Right lobe of liver (tissue), 6 donors: ENCODE results near the gene SYAP1. TPM values are rescaled to one million over a fixed set of nuclear protein-coding genes. Genes with fewer than 3 reads are reported as not detected.
A peak's percentile ranks its signal among the peaks of the same experiment; 100 is the strongest.

ENCODE experiments used
- ATAC-seq, 4 donors: fragments of 200-7000 bp; cut with Tn5 transposase; one replicate each; pipeline ENCODE4 v1.9.1; 2020; ENCODE audit warnings: mild to moderate bottlenecking in 4 of 4, moderate library complexity in 4 of 4
- DNase-seq, 3 donors: peaks; one replicate each; pipeline ENCODE4 v3.0.0-alpha.2; 2020
- H3K27ac ChIP-seq, 3 donors: fragments of 200-600 bp; one replicate each; pipeline ENCODE4 v1.8.0; 2022
- H3K27me3 ChIP-seq, 2 donors: fragments of 200-600 bp; one replicate each; pipeline ENCODE4 v1.8.0; 2022
- H3K36me3 ChIP-seq, 4 donors: fragments of 200-600 bp; sonication (generic) in 1 of 4; one replicate each; pipeline versions ENCODE4 v1.5.1 to v1.8.0; 2017 to 2022; ENCODE audit warnings: control low read depth in 1 of 4
- H3K4me1 ChIP-seq, 4 donors: fragments of 200-600 bp; sonication (generic) in 1 of 4; one replicate each; pipeline versions ENCODE4 v1.5.1 to v1.8.0; 2017 to 2022; ENCODE audit warnings: control low read depth in 1 of 4
- H3K4me3 ChIP-seq, 3 donors: fragments of 200-600 bp; one replicate each; pipeline ENCODE4 v1.8.0; 2022
- H3K9me3 ChIP-seq, 4 donors: fragments of 200-600 bp; sonication (generic) in 1 of 4; one replicate each; pipeline versions ENCODE4 v1.5.1 to v1.8.0; 2017 to 2022; ENCODE audit warnings: control low read depth in 1 of 4
- CTCF ChIP-seq, 4 donors: fragments of 200-600 bp in 3 of 4; fragments of 450-650 bp in 1 of 4; IDR thresholded peaks; one replicate each; pipeline versions ENCODE4 v1.5.1 to v1.8.0; 2016 to 2022; ENCODE audit warnings: antibody characterized with exemption in 4 of 4, mild to moderate bottlenecking in 2 of 4
- POLR2A ChIP-seq: fragments of 450-650 bp; IDR thresholded peaks from one replicate; pipeline ENCODE4 v1.6.1; 2017; ENCODE audit warnings: antibody characterized with exemption, mild to moderate bottlenecking
- WGBS: methylation state at CpG from one replicate; pipeline ENCODE4 v1.1.6; 2018; ENCODE audit warnings: low coverage, low lambda C conversion rate; ENCODE audit not compliant: insufficient coverage; ENCODE audit errors: missing lambda C conversion rate; 5-methylcytosine and 5-hydroxymethylcytosine counted together
- intact Hi-C, 2 donors: fragments of 100-400 bp; cut with DNase I; formaldehyde crosslinking; loops; one replicate each; pipeline versions ENCODE4 v1.11.2 to v1.14.1; 2022
- total RNA-seq, 6 experiments: library from RNA; depleted of rRNA in 2 of 6; stranded (reverse); fragments of >200 nt in 2 of 6; fragmentation: NEBNext Ultra II Directional in 3 of 6; extraction: Animal tissue kit (Norgen Biotek cat#: 25700) in 3 of 6; gene quantifications; one replicate each; pipeline versions ENCODE4 v1.1.0 to v1.2.4, GENCODE V29; 2016 to 2023
- donor health status: DM: no; HTN: yes; CAD: no.
- donor health status: DM: no; HTN: no; CAD: no.
- donor health status: DM: no; HTN: no; CAD: no.
- donor health status: DM: no; HTN: yes; CAD: no.
- donor health status: DM: no; HTN: yes; CAD: no.

Gene SYAP1
- total RNA-seq, 6 experiments from 2014 or later = 22.5 to 35.7 (median 29.5) TPM

GRCh38 chrX:16700734-16701133 is 18.7 kb upstream of the SYAP1 start:
- no peak for DNase-seq
- Histone ChIP-seq H3K27me3 (no peaks in the 10 kb centered on the region), H3K27ac (peak overlapping the region in 2 of 3 donors; percentile 5 to 19), H3K36me3 (no peaks in the 10 kb centered on the region), H3K9me3 (no peaks in the 10 kb centered on the region), H3K4me3 (no peak overlapping the region), H3K4me1 (peaks cover 0 to 5% (median 0%) of the 10 kb centered on the region in 4 donors)
- no peak for TF ChIP-seq POLR2A
- no peak for TF ChIP-seq CTCF (IDR thresholded peaks at IDR 0.05)
- 33% methylated on average over 2 of the region's 2 CpGs for WGBS
- ATAC-seq = peak; percentile 67 to 96 (median 80)
- intact Hi-C loops = no loop called here

- ATAC-seq = peak; percentile 41 to 55 (median 50)
- Histone ChIP-seq H3K4me3 (no peak overlapping the region), H3K36me3 (no peaks in the 10 kb centered on the region), H3K27ac (no peak overlapping the region), H3K4me1 (peaks cover 0 to 5% (median 0%) of the 10 kb centered on the region in 4 donors), H3K9me3 (no peaks in the 10 kb centered on the region), H3K27me3 (no peaks in the 10 kb centered on the region)
- WGBS = 56% methylated on average over 13 of the region's 15 CpGs
- DNase-seq = no peak
- TF ChIP-seq POLR2A = no peak
- no peak for TF ChIP-seq CTCF (IDR thresholded peaks at IDR 0.05)
- intact Hi-C loops = no loop called here
Observed at GRCh38 chrX:16702700-16703599, 16.5 kb upstream of the SYAP1 start.

GRCh38 chrX:16705370-16705769 is 14.0 kb upstream of the SYAP1 start:
- no peak overlapping the region for H3K4me3 ChIP-seq
- 50% methylated on average over 1 of the region's 3 CpGs for WGBS
- no peak for TF ChIP-seq POLR2A

GRCh38 chrX:16708016-16708415 is 11.4 kb upstream of the SYAP1 start:
- Histone ChIP-seq H3K36me3 (no peaks in the 10 kb centered on the region), H3K27ac (no peak overlapping the region), H3K27me3 (no peaks in the 10 kb centered on the region), H3K4me1 (no peaks in the 10 kb centered on the region), H3K4me3 (no peak overlapping the region), H3K9me3 (no peaks in the 10 kb centered on the region)
- ATAC-seq (no peak), DNase-seq (no peak)
- intact Hi-C loops = no loop called here
- 82% methylated on average over 3 of the region's 3 CpGs for WGBS
- no peak for TF ChIP-seq CTCF (IDR thresholded peaks at IDR 0.05)
- no peak for TF ChIP-seq POLR2A

More at GRCh38 chrX:16705370-16705769, 14.0 kb upstream of the SYAP1 start:
- H3K27me3 ChIP-seq = no peaks in the 10 kb centered on the region
- DNase-seq = no peak
- ATAC-seq = no peak
- no peak overlapping the region for H3K27ac ChIP-seq
- no peaks in the 10 kb centered on the region for H3K9me3 ChIP-seq
- H3K36me3 ChIP-seq = no peaks in the 10 kb centered on the region
- intact Hi-C loops = no loop called here
- H3K4me1 ChIP-seq = peaks cover 0 to 5% (median 0%) of the 10 kb centered on the region in 4 donors

- TF ChIP-seq POLR2A (peak; percentile 50), CTCF (IDR thresholded peaks at IDR 0.05) (no peak)
- Histone ChIP-seq H3K27me3 (no peaks in the 10 kb centered on the region), H3K4me3 (peak overlapping the region; percentile 62 to 69 (median 66)), H3K9me3 (no peaks in the 10 kb centered on the region), H3K27ac (peak overlapping the region in 2 of 3 donors; percentile 86 to 92), H3K4me1 (no peaks in the 10 kb centered on the region), H3K36me3 (no peaks in the 10 kb centered on the region)
- intact Hi-C loops = no loop called here
- peak; percentile 41 to 54 (median 51) for ATAC-seq
- WGBS = 38% methylated on average over 9 of the region's 9 CpGs
- DNase-seq = no peak
Observed at GRCh38 chrX:16711219-16711811, 8.1 kb upstream of the SYAP1 start.
